Activated CD4-positive, alpha-beta memory T cell treated with anti-CD3 and anti-CD28 coated beads, Interleukin-2, amount 10 ng/mL, durations not matched to agents 7 days and 5 days (primary cell): ENCODE data around the gene MID1. TPM values are rescaled to one million over a fixed set of nuclear protein-coding genes. Genes with fewer than 3 reads are reported as not detected.

Source experiments
- CTCF ChIA-PET: fragments of 350-600 bp; sonication (Branson Sonifier 250); formaldehyde crosslinking; loops from one replicate; lab custom pipeline; 2021; ENCODE audit warnings: antibody characterized with exemption, inconsistent platforms; lab: Charles Lee
- POLR2A ChIA-PET: fragments of 350-600 bp; sonication (Branson Sonifier 250); formaldehyde crosslinking; loops from one replicate; lab custom pipeline; 2021; ENCODE audit warnings: antibody characterized with exemption; lab: Charles Lee
- DNase-seq: peaks from one replicate; pipeline ENCODE4 v3.0.0-alpha.2; 2020
- H3K27ac Mint-ChIP-seq: one replicate; pipeline ENCODE4 v1.8.0; 2021; ENCODE audit warnings: mild to moderate bottlenecking, mixed read lengths
- H3K27me3 Mint-ChIP-seq: one replicate; pipeline ENCODE4 v1.8.0; 2021; ENCODE audit warnings: mixed read lengths
- H3K36me3 Mint-ChIP-seq: one replicate; pipeline ENCODE4 v1.8.0; 2021; ENCODE audit warnings: low read depth, mixed read lengths
- H3K4me1 Mint-ChIP-seq: one replicate; pipeline ENCODE4 v1.8.0; 2021; ENCODE audit warnings: mixed read lengths
- H3K4me3 Mint-ChIP-seq: one replicate; pipeline ENCODE4 v1.8.0; 2021; ENCODE audit warnings: mild to moderate bottlenecking, mixed read lengths
- H3K9me3 Mint-ChIP-seq: one replicate; pipeline ENCODE4 v1.8.0; 2021; ENCODE audit warnings: mixed read lengths
- total RNA-seq, 2 experiments: library from RNA; stranded (reverse); gene quantifications; one replicate each; pipeline ENCODE4 v1.2.3, GENCODE V29; 2021

Gene MID1
- total RNA-seq, 2 experiments from 2014 or later = 0.08 TPM; not detected in 1

DNA sequence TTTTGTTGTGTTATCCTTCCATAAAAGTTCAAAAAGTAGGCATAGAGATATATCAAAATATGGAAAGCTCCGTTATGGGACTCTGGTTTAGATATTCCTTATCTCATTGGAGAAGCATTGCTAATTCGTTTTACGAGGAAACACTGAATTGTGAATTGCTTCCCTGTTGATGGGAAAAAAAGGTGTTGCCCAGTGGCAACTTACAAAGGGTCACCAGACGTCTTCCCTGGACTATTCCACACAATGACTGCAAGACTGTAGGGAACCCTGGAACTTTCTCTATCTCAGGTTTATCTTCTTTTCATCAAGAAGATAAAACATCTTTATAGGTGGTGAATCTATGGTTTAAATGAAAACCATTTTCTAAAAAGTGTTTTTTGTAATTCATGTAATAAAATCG is 137.7 kb downstream of the MID1 start:
- no peak overlapping the region for H3K27ac Mint-ChIP-seq
- no peaks in the 10 kb centered on the region for H3K27me3 Mint-ChIP-seq

DNA sequence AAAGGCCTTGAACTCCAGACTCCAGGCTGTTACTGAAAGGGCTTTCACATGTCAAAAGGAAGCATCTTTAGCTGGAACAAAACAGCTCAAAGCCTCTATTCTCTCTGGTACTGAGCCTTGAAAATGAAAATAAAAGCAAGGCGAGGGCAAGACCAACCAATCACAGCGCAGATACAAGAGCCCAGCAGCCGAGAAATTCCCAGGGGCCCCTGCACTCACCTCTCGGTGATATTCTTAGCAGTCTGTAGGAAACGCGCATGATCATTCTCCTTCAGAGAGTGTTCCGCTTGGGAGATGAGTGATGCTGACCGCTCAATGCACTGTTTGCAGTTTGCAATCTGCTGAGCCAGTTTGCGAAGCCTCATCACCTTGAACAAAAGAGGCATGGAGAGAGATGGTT is 138.1 kb downstream of the MID1 start:
- Mint-ChIP-seq H3K27ac (no peak overlapping the region), H3K4me3 (no peak overlapping the region), H3K36me3 (no peaks in the 10 kb centered on the region), H3K27me3 (no peaks in the 10 kb centered on the region), H3K9me3 (no peaks in the 10 kb centered on the region), H3K4me1 (no peaks in the 10 kb centered on the region)
- DNase-seq = no peak
- CTCF ChIA-PET = no interaction called here
- POLR2A ChIA-PET = no interaction called here

More for the DNA sequence above, 137.7 kb downstream of the MID1 start:
- no peak for DNase-seq
- CTCF ChIA-PET = no interaction called here
- POLR2A ChIA-PET = no interaction called here
- no peak overlapping the region for H3K4me3 Mint-ChIP-seq
- H3K36me3 Mint-ChIP-seq = no peaks in the 10 kb centered on the region
- no peaks in the 10 kb centered on the region for H3K4me1 Mint-ChIP-seq
- H3K9me3 Mint-ChIP-seq = no peaks in the 10 kb centered on the region

DNA sequence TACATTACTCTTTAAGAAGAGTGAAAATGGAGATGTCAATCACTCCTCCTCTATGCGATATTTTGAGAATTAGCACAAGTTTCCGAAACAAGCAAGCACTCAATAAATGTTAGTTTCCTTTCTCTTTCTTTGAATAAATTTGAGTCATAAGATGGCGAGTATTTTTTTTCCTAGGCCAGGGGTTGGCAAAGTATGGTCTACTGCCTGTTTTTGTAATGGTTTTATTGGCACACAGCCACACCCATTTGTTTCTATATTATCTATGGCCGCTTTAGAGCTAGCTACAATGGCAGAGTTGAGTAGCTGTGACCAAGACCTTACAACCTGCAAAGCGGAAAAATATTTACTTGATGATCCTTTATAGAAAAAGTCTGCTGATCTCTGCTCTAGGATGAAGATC is 139.5 kb downstream of the MID1 start:
- CTCF ChIA-PET = no interaction called here
- H3K27me3 Mint-ChIP-seq = no peaks in the 10 kb centered on the region
- no peaks in the 10 kb centered on the region for H3K4me1 Mint-ChIP-seq
- H3K9me3 Mint-ChIP-seq = no peaks in the 10 kb centered on the region
- no peak overlapping the region for H3K27ac Mint-ChIP-seq
- H3K4me3 Mint-ChIP-seq = no peak overlapping the region
- DNase-seq = no peak
- POLR2A ChIA-PET = no interaction called here
- H3K36me3 Mint-ChIP-seq = no peaks in the 10 kb centered on the region

DNA sequence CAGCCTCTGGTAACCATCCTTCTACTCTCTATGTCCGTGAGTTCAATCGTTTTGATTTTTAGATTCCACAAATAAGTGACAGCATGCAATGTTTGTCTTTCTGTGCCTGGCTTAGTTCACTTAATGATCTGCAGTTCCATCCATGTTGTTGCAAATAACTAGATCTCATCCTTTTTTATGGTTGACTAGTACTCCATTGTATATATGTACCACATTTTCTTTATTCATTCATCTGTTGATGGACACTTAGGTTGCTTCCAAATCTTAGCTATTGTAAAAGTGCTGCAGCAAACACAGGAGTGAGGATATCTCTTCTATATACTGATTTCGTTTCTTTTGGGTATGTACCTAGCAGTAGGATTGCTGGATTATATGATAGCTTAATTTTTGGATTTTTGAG is 140.9 kb downstream of the MID1 start:
- Mint-ChIP-seq H3K27ac (no peak overlapping the region), H3K36me3 (no peaks in the 10 kb centered on the region), H3K9me3 (no peaks in the 10 kb centered on the region), H3K27me3 (no peaks in the 10 kb centered on the region), H3K4me3 (no peak overlapping the region), H3K4me1 (no peaks in the 10 kb centered on the region)
- DNase-seq = no peak
- CTCF ChIA-PET = no interaction called here
- POLR2A ChIA-PET = no interaction called here

DNA sequence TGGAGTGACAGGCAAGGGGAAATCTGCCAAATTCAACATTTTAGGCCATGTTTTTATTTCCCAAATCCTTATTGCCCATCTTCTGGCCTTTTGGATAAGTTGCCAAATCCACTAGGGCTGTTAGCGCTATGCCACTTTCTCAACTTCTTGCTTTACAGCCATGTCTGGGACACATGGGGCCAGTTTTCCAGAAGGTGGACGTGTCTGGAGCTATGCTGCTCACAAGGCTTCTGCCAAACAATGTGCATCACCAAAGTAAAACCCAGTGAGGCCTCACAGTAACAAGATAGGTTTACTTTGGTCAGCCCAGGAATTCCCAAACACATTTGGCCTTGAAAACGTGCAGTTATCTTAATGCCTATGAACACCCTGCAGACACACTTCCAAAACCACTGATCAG is 142.9 kb downstream of the MID1 start:
- ChIA-PET CTCF (no interaction called here), POLR2A (no interaction called here)
- DNase-seq = no peak
- Mint-ChIP-seq H3K36me3 (no peaks in the 10 kb centered on the region), H3K9me3 (no peaks in the 10 kb centered on the region), H3K4me3 (no peak overlapping the region), H3K27me3 (no peaks in the 10 kb centered on the region), H3K27ac (no peak overlapping the region), H3K4me1 (no peaks in the 10 kb centered on the region)

DNA sequence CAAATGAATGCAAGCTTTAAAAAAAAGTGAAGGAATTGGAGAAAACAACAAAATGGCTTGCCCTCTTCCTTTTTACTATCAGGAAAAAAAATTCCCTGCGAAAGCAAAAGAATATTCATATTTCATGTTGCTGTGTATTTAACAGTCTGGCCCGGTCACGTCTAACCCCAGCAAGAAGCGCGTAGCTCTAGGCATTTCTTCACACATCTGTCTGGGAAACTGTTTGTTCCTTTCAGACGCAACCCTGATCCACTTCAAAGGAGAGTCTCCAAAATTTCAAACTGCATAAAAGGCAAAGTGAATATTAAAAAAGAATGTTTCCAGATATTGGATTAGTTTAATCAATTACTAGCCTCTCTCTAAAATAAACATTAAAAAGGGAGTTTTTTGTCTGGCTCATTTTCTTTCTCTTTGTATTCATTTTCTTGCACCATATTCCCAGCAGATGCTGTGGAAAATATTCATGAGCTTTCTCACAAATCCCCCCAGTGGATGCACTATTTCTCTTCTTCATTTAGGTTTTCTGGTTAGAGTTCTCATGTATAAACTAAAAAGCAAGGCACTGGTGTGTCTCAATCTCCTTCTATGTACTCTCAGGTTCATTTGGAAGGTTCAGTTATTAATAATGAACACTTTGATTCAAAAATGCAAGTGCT is 145.3 kb downstream of the MID1 start:
- Mint-ChIP-seq H3K27me3 (no peaks in the 10 kb centered on the region), H3K36me3 (no peaks in the 10 kb centered on the region), H3K4me1 (no peaks in the 10 kb centered on the region), H3K4me3 (no peak overlapping the region), H3K9me3 (no peaks in the 10 kb centered on the region), H3K27ac (no peak overlapping the region)
- no peak for DNase-seq
- CTCF ChIA-PET = no interaction called here
- POLR2A ChIA-PET = no interaction called here

DNA sequence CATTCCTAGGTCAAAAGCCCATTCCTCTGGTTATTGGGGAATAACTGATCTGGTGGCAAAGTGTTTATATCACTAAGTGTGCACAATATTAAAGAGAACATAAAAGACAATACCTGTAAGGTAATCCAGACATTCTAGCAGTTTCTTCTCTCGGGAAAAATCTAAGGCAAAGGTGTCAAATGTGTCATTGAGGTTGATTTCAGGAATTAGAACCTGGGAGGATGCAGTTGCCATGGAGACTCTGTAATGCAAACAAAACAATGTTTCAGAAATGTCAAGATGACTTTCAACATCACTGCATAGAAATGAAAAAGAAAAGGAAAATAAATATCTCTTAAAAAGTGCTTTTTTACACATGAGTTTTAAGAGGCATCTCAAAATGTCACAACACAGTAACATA is 145.9 kb downstream of the MID1 start:
- Mint-ChIP-seq H3K4me3 (no peak overlapping the region), H3K27me3 (no peaks in the 10 kb centered on the region), H3K36me3 (no peaks in the 10 kb centered on the region), H3K4me1 (no peaks in the 10 kb centered on the region), H3K27ac (no peak overlapping the region), H3K9me3 (no peaks in the 10 kb centered on the region)
- ChIA-PET POLR2A (no interaction called here), CTCF (no interaction called here)
- no peak for DNase-seq

DNA sequence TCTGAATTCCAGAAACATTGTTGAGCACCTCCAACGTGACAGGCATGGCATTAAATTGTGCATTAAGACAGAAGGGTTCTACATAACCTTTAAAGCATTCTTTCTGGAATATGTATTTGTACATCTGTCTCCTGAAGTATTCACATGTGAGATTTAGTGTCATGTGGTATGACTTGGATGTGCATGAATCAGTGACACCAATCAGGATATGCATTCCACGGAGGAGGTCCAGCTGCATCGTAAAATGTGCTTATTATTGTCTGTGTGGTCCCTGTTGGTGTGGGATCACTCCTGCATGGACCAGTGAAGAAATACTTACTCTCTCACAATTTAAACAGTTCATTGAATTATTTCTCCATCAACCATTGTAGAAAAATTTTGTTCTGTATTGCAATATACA is 149.0 kb downstream of the MID1 start:
- Mint-ChIP-seq H3K4me1 (no peaks in the 10 kb centered on the region), H3K27ac (no peak overlapping the region), H3K9me3 (no peaks in the 10 kb centered on the region), H3K4me3 (no peak overlapping the region), H3K27me3 (no peaks in the 10 kb centered on the region), H3K36me3 (no peaks in the 10 kb centered on the region)
- CTCF ChIA-PET = no interaction called here
- no peak for DNase-seq
- POLR2A ChIA-PET = no interaction called here

DNA sequence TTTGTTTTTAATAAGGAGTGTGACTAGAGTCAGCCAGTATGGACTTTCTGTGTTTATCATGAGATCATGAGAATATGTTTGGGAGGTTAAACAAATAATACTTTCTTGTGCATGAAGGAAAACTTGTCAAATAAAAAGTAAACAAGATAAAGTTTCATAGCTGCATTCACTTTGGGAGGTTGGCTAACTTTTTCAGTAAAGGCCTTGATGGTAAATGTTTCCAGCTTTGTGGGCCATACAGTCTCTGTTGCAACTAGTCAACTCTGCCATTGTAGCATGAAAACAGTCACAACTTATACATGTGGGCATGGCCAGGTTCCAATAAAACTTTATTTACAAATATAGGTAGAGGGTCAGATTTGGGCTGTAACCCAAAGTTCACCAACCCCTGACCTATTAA is 150.4 kb downstream of the MID1 start:
- DNase-seq = no peak
- no peaks in the 10 kb centered on the region for H3K36me3 Mint-ChIP-seq
- H3K9me3 Mint-ChIP-seq = no peaks in the 10 kb centered on the region
- H3K4me1 Mint-ChIP-seq = no peaks in the 10 kb centered on the region
- H3K27me3 Mint-ChIP-seq = no peaks in the 10 kb centered on the region
- CTCF ChIA-PET = no interaction called here
- H3K4me3 Mint-ChIP-seq = no peak overlapping the region
- POLR2A ChIA-PET = no interaction called here
- no peak overlapping the region for H3K27ac Mint-ChIP-seq

DNA sequence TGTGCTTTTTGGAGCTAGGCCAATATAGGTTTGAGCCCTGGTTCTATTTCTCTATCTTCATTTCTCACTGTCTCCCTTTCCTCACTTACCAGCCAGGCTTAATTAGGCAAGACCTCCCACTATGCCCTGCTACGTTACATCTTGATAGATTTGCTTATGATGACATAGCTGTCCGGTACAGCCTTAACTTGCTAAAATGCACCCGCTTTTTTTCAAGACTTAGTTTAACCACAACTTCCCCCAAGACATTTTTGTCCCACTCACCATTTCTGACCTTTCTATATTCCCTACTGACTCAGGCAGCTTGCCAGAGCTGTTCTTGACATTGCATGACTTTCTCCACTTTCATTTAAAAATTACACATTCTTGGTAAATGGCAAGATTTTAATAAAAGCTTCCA is 152.6 kb downstream of the MID1 start:
- POLR2A ChIA-PET = no interaction called here
- Mint-ChIP-seq H3K9me3 (no peaks in the 10 kb centered on the region), H3K36me3 (no peaks in the 10 kb centered on the region), H3K27me3 (no peaks in the 10 kb centered on the region), H3K4me1 (no peaks in the 10 kb centered on the region), H3K4me3 (no peak overlapping the region), H3K27ac (no peak overlapping the region)
- CTCF ChIA-PET = no interaction called here
- DNase-seq = no peak

DNA sequence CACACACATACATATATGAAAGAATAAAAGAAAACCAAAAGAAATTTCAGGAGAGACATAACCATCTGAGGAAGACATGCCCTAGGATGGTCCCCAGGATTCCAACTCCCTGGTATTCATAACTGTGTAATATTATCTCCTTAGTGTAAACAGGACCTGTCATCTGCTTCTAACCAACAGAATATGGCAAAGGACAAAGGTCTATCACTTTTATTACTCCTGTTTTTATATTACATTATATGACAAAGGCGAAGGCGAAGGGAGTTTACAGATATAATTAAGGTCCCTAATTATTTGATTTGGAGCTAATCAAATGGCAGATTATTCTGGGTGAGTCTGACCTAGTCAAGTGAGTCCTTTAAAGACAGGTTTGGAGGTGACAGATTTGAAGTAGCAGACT is 155.1 kb downstream of the MID1 start:
- ChIA-PET POLR2A (no interaction called here), CTCF (no interaction called here)
- H3K4me3 Mint-ChIP-seq = no peak overlapping the region
- H3K27me3 Mint-ChIP-seq = no peaks in the 10 kb centered on the region
- DNase-seq = no peak
- H3K9me3 Mint-ChIP-seq = no peaks in the 10 kb centered on the region
- no peaks in the 10 kb centered on the region for H3K36me3 Mint-ChIP-seq
- no peaks in the 10 kb centered on the region for H3K4me1 Mint-ChIP-seq
- H3K27ac Mint-ChIP-seq = no peak overlapping the region

DNA sequence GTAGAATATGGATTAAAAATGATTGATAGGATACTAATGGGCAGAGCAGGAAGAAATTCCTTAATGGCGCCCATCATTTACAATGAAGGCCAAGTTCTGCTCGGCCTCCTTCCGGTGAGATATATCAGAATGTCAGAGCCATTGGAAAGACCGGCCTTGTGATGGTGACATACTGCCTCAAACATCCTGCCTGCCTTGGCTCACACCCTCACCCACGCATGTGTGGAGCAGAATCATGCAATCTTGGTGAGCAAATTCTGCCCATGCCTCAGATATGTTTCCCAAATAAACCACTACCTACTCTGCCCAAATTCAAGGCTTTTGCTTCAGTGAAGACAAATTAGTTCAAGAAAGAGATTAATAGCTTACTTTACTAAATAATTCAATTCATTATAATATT is 163.3 kb downstream of the MID1 start:
- DNase-seq = no peak
- POLR2A ChIA-PET = no interaction called here
- Mint-ChIP-seq H3K9me3 (no peaks in the 10 kb centered on the region), H3K36me3 (no peaks in the 10 kb centered on the region), H3K27ac (no peak overlapping the region), H3K27me3 (no peaks in the 10 kb centered on the region), H3K4me3 (no peak overlapping the region), H3K4me1 (no peaks in the 10 kb centered on the region)
- CTCF ChIA-PET = no interaction called here

DNA sequence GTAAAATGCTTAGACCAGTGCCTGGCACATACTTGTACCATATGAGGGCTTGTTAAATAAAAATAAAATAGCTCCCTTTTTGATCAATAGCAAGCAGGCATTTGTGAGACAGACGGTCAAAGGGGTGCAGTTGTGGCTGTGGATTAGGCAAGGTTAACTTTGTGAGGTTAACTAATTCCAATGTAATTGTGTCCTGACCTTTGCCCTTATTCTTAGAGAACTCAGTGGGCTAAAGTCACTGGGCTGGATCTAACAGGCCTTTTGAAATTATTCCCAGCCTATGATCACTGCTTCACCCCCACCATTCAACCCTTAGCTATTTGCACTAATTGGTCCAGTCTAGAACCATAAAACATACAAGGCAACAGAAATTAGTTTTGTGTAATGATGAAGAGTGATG is 166.4 kb downstream of the MID1 start:
- POLR2A ChIA-PET = no interaction called here
- Mint-ChIP-seq H3K27ac (no peak overlapping the region), H3K4me1 (no peaks in the 10 kb centered on the region), H3K9me3 (no peaks in the 10 kb centered on the region), H3K4me3 (no peak overlapping the region), H3K36me3 (no peaks in the 10 kb centered on the region), H3K27me3 (no peaks in the 10 kb centered on the region)
- DNase-seq = no peak
- CTCF ChIA-PET = no interaction called here

DNA sequence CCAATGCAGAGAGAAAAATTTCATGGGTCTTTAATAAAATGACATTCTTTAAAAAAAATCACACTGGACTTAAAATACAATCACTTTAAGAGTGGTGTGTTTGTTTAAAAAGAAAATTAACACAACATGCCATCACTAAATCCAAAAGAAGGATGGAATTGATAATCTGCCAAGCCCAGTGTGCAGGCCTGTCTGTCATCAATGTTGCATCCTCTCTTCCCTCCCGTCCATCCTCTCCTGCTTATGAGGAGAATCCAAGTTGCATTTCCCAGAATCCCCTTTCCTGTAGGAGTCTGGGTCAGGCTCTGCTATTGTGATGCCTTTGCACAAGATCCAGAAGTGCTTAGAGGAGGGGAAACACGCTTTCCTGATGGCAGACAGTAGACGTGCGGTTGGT is 169.4 kb downstream of the MID1 start:
- Mint-ChIP-seq H3K4me1 (no peaks in the 10 kb centered on the region), H3K27me3 (no peaks in the 10 kb centered on the region), H3K9me3 (no peaks in the 10 kb centered on the region), H3K36me3 (no peaks in the 10 kb centered on the region), H3K4me3 (no peak overlapping the region), H3K27ac (no peak overlapping the region)
- ChIA-PET POLR2A (no interaction called here), CTCF (no interaction called here)
- no peak for DNase-seq
